Testis (tissue), 3 donors: Measurements from ENCODE around the gene SRGAP1. TPM values are rescaled to one million over a fixed set of nuclear protein-coding genes. Genes with fewer than 3 reads are reported as not detected.

Source experiments
- DNase-seq: peaks from one replicate; pipeline ENCODE4 v3.0.0-alpha.2; 2019
- H3K27ac ChIP-seq, 2 donors: fragments of 200-600 bp; sonication (generic); one replicate each; pipeline ENCODE4 v1.5.1; 2019
- H3K27me3 ChIP-seq: fragments of 200-600 bp; sonication (generic); one replicate; pipeline ENCODE4 v1.5.1; 2019
- H3K36me3 ChIP-seq: fragments of 200-600 bp; sonication (generic); one replicate; pipeline ENCODE4 v1.5.1; 2017; ENCODE audit warnings: low read depth; ENCODE audit errors: missing control alignments
- H3K4me1 ChIP-seq: fragments of 200-600 bp; sonication (generic); one replicate; pipeline ENCODE4 v1.5.1; 2019
- H3K4me3 ChIP-seq, 2 donors: fragments of 200-600 bp; sonication (generic); one replicate each; pipeline ENCODE4 v1.5.1; 2017 to 2019
- H3K9me3 ChIP-seq: fragments of 200-600 bp; sonication (generic); one replicate; pipeline ENCODE4 v1.5.1; 2017
- CTCF ChIP-seq, 3 experiments: fragments of 450-650 bp in 2 of 3; fragments of 200-600 bp in 1 of 3; sonication (generic) in 1 of 3; IDR thresholded peaks; one replicate each; pipeline ENCODE4 v1.5.1; 2016 to 2019; ENCODE audit warnings: antibody characterized with exemption in 3 of 3, mild to moderate bottlenecking in 2 of 3, moderate library complexity in 1 of 3
- POLR2A ChIP-seq: fragments of 450-650 bp; IDR thresholded peaks from one replicate; pipeline ENCODE4 v1.6.1; 2017; ENCODE audit warnings: antibody characterized with exemption, mild to moderate bottlenecking, moderate library complexity
- WGBS, 2 donors: methylation state at CpG; one replicate each; pipeline ENCODE4 v1.1.5; 2018; 5-methylcytosine and 5-hydroxymethylcytosine counted together
- intact Hi-C: fragments of 100-400 bp; cut with DNase I; formaldehyde crosslinking; loops from one replicate; pipeline ENCODE4 v1.15.1; 2023; ENCODE audit warnings: low total_unique reads
- polyA plus RNA-seq: library from polyadenylated mRNA; stranded (reverse); fragments of 350-450 nt; fragmentation: Illumina TruSeq; extraction: RNeasy Lipid Tissue Mini Kit (QIAGEN cat#74804); gene quantifications from one replicate; pipeline ENCODE4 v1.2.3, GENCODE V29; 2014; ENCODE audit warnings: low read depth, low replicate concordance; ENCODE audit not compliant: insufficient read depth
- total RNA-seq, 2 donors: library from RNA; depleted of rRNA; stranded (reverse); fragments of >200 nt; gene quantifications; one replicate each; pipeline ENCODE4 v1.2.3, GENCODE V29; 2016

The SRGAP1 gene
- total and polyA plus RNA-seq, 3 donors from 2014 or later, result 9.4 to 47.2 (median 26.9) TPM

GRCh38 chr12:64083285-64084210, 239.0 kb downstream of the SRGAP1 start:
- Histone ChIP-seq H3K36me3 (no peaks in the 10 kb centered on the region), H3K9me3 (no peaks in the 10 kb centered on the region), H3K27ac (peak overlapping the region; percentile 34 to 42), H3K4me1 (peaks cover 16% of the 10 kb centered on the region), H3K27me3 (no peaks in the 10 kb centered on the region), H3K4me3 (no peak overlapping the region)
- WGBS, 2 donors, result 32 to 43% methylated on average over 6 of the region's 6 CpGs
- TF ChIP-seq POLR2A (no peak), CTCF (IDR thresholded peaks at IDR 0.05) (no peak)
- peak; percentile 92 for DNase-seq
- intact Hi-C loops, result no loop called here

- intact Hi-C loops, result loop anchor here (5.0 kb wide), 1 partner anchor 113 kb away; no protein-coding TSS in a partner anchor
- Histone ChIP-seq H3K27me3 (no peaks in the 10 kb centered on the region), H3K4me1 (peaks cover 32% of the 10 kb centered on the region), H3K36me3 (no peaks in the 10 kb centered on the region), H3K9me3 (no peaks in the 10 kb centered on the region), H3K4me3 (no peak overlapping the region), H3K27ac (no peak overlapping the region)
- TF ChIP-seq CTCF (IDR thresholded peaks at IDR 0.05), result no peak
- no peak for TF ChIP-seq POLR2A
- WGBS, 2 donors, result 92 to 96% methylated on average over 4 of the region's 4 CpGs
- no peak for DNase-seq
These were observed 240.7 kb downstream of the SRGAP1 start for GRCh38 chr12:64085154-64085553.

GRCh38 chr12:64085996-64086395, 241.5 kb downstream of the SRGAP1 start:
- Histone ChIP-seq H3K27ac (no peak overlapping the region), H3K4me3 (no peak overlapping the region), H3K9me3 (no peaks in the 10 kb centered on the region), H3K36me3 (no peaks in the 10 kb centered on the region), H3K27me3 (no peaks in the 10 kb centered on the region), H3K4me1 (peaks cover 32% of the 10 kb centered on the region)
- intact Hi-C loops, result loop anchor here (5.0 kb wide), 1 partner anchor 114 kb away; no protein-coding TSS in a partner anchor
- no peak for DNase-seq
- WGBS, 2 donors, result 74 to 80% methylated on average over 4 of the region's 4 CpGs
- TF ChIP-seq POLR2A, result no peak
- TF ChIP-seq CTCF (IDR thresholded peaks at IDR 0.05), result no peak

GRCh38 chr12:64086946-64087345, 242.4 kb downstream of the SRGAP1 start:
- H3K4me3 ChIP-seq, result no peak overlapping the region
- no peaks in the 10 kb centered on the region for H3K27me3 ChIP-seq
- peaks cover 32% of the 10 kb centered on the region for H3K4me1 ChIP-seq
- intact Hi-C loops, result loop anchor here (5.0 kb wide), 1 partner anchor 115 kb away; no protein-coding TSS in a partner anchor
- peak overlapping the region in 1 of 2 donors; percentile 34 for H3K27ac ChIP-seq
- 56 to 58% methylated on average over 4 of the region's 4 CpGs for WGBS, 2 donors
- H3K36me3 ChIP-seq, result no peaks in the 10 kb centered on the region
- H3K9me3 ChIP-seq, result no peaks in the 10 kb centered on the region
- no peak for TF ChIP-seq CTCF (IDR thresholded peaks at IDR 0.05)
- no peak for TF ChIP-seq POLR2A
- DNase-seq, result no peak
